ENCODE data around the gene CBFA2T3.
"Not testable (repeated sequence)": the region's sequence is repeated elsewhere in the genome, so short reads cannot be mapped to it uniquely, and the experiment has no call there.

CBFA2T3 gene

DNA sequence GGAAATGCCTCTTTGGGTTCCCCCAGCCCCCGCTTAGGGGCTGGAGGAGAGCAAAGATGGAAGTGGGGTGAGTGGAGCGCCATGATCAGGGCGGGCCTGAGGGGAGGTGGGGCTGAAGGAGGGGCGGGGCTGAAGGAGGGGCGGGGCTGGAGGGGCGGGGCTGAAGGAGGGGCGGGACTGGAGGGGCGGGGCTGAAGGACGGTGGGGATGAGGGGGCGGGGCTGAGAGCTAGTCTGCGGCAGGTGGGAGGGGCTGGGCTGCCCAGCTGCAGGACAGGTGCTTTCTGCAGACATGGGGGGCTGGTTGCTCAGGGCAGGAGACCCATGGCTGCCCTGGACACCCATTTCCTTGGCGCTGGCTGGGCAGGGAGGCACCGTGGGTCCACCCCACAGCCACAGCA is 71.4 kb downstream of the CBFA2T3 start:
- DNase-seq: no peak

- no peak for DNase-seq
These were observed 72.2 kb downstream of the CBFA2T3 start for GRCh38 chr16:88904676-88905365.

- DNase-seq: no peak
These were observed 73.7 kb downstream of the CBFA2T3 start for GRCh38 chr16:88903267-88903666.

DNA sequence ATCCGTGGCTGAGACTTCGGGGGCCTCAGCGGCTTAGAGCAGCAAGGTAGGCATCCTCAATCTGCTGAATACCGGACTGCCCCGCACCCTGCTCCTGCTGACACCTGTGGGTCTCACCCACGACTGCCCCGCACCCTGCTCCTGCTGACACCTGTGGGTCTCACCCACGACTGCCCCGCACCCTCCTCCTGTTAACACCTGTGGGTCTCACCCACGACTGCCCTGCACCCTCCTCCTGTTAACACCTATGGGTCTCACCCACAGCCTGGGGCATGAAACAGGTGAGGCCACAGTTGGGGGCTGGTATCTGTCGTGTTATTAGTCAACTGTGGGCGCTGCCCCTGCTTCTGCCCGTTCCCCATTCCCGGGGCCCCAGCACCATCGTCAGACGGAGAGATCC is 74.3 kb downstream of the CBFA2T3 start:
- no peak for DNase-seq

GRCh38 chr16:88901718-88902337 is 75.2 kb downstream of the CBFA2T3 start:
- no peak for DNase-seq

GRCh38 chr16:88900662-88901052 is 76.3 kb downstream of the CBFA2T3 start:
- DNase-seq: no peak

GRCh38 chr16:88899901-88900661 is 76.9 kb downstream of the CBFA2T3 start:
- no peak for DNase-seq

DNA sequence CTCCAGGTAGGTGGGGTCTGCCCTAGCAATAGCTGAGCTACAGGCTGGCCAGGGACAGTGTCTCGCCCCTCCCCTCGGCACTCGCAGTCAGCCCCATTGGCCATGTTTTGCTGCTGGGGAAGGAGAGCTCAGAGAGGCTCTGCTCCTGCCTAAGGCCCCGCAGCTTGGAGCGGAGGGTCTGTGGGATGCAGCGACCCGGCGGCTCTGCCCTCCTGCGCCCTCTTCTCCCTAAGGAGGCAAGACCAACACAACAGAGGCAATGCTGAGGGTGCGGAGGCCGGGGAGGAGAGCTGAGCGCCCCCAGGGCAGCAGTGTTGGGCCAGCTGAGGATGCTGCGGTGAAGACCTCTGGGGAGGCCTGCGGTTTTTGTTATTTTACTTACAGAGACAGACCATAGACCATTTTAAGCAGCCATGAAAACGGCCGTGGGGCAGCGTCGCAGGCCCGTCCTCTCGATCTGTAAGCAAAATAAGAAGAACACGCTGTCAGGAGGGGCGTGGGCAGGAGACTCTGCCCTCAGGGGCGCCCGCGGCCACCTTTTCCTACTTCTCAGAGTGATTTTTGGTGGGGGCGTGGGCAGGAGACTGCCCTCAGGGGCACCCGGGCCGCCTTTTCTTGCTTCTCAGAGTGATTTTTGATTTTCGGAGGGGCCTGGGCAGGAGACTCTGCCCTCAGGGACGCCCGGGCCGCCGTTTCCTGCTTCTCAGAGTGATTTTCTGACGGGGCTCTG is 79.1 kb downstream of the CBFA2T3 start:
- no peak for DNase-seq

GRCh38 chr16:88896238-88897070 is 80.6 kb downstream of the CBFA2T3 start:
- DNase-seq: no peak

- DNase-seq: no peak
These were observed 81.7 kb downstream of the CBFA2T3 start for GRCh38 chr16:88895335-88895734.

- DNase-seq: no peak
These were observed 82.2 kb downstream of the CBFA2T3 start for GRCh38 chr16:88894681-88895300.

DNA sequence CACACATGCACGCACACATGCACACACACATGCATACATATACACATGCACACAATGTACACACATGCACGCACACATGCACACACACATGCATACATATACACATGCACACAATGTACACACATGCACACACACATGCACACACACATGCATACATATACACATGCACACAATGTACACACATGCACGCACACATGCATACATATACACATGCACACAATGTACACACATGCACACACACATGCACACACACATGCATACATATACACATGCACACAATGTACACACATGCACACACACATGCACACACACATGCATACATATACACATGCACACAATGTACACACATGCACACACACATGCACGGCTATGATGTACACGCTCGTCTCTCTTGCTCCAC is 82.7 kb downstream of the CBFA2T3 start:
- DNase-seq: not testable (repeated sequence)

DNA sequence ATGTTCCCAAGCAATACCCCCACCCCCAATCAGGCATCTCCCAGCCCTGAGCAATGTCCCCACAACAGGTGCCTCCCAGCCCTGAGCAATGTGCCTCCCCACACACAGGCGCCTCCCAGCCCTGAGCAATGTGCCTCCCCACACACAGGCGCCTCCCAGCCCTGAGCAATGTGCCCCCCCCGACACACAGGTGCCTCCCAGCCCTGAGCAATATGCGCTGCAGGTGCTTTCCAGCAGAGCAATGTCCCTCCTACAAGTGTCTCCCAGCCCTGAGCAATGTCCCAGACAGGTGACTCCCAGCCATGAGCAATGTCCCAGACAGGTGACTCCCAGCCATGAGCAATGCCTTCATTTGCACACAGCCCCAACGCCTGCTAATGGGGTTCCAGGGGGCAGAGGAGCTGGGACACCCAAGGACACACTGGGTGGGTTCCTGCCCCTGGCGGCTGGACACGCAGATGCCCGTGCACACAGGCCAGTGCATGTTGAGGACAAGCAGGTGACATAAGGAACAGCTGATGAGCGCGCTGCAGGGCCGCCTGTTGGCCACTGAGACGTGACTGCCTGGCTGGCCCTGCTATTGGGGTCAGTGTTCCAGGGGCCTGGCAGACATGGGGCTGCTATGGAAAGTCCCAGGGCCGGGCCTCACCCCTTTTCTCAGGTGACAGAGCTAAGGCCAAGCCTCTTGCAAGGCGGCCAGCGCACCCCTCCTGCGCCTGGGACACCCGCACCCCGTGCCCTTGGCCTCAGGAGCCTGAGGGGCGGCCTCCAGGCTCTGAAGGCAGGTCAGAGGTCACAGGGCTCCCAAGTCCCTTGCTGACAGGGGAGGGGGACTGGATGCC is 83.7 kb downstream of the CBFA2T3 start:
- no peak for DNase-seq

DNA sequence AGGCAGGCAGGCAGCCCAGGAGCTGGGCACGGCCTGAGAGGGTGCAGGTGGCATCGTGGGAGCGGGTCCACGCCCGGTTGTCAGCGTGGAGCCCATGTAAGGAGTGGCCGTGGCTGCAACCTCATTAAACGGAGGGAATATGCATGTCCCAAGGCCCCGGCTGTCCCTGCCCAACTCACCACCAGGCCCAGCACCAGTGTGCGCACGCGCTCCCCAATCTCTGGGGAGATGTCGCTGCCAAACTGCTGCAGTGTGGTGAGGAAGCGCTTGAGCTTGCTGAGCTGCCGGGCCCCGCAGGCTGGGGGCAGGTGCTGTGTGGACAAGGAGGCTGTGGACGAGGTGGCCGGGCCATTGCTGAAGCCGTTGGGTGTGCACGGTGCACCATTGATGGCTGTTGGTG is 84.9 kb downstream of the CBFA2T3 start:
- no peak for DNase-seq

DNA sequence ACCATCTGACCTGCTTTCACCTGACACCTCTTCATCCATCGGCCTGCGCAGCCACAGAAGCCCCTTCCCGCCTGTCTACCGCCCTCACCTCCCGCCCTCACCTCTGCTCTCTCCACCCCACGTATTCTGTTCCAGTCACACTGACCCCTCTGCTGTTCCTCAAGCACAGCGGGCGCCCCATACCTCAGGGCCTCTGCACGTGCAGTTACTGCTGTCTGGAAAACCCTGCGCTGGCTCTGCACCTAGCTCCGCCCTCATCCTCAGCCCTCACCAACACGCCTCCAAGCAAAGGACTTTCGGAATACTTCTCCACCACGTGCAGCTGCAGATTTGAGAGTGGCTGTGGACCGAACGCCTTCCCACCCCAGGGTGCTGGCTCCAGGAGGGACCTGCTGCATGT is 85.9 kb downstream of the CBFA2T3 start:
- DNase-seq: no peak

DNA sequence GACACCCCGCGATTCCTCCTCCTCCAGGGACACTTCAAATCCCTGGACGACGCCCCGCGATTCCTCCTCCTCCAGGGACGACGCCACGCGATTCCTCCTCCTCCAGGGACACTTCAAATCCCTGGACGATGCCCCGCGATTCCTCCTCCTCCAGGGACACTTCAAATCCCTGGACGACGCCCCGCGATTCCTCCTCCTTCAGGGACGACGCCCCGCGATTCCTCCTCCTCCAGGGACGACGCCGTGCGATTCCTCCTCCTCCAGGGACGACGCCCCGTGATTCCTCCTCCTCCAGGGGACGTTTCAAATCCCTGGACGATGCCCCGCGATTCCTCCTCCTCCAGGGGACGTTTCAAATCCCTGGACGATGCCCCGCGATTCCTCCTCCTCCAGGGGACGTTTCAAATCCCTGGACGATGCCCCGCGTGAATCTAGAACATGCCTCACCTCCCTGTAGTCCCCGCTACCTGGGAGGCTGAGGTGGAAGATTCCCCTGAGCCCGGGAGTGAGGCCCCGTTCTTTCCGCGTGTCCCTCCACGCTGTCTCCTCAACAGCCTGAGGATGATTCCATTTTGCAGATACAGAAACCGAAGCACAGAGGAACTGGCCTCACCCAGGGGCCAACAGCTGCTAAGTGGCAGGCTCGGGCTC is 87.2 kb downstream of the CBFA2T3 start:
- DNase-seq: not testable (repeated sequence)

DNA sequence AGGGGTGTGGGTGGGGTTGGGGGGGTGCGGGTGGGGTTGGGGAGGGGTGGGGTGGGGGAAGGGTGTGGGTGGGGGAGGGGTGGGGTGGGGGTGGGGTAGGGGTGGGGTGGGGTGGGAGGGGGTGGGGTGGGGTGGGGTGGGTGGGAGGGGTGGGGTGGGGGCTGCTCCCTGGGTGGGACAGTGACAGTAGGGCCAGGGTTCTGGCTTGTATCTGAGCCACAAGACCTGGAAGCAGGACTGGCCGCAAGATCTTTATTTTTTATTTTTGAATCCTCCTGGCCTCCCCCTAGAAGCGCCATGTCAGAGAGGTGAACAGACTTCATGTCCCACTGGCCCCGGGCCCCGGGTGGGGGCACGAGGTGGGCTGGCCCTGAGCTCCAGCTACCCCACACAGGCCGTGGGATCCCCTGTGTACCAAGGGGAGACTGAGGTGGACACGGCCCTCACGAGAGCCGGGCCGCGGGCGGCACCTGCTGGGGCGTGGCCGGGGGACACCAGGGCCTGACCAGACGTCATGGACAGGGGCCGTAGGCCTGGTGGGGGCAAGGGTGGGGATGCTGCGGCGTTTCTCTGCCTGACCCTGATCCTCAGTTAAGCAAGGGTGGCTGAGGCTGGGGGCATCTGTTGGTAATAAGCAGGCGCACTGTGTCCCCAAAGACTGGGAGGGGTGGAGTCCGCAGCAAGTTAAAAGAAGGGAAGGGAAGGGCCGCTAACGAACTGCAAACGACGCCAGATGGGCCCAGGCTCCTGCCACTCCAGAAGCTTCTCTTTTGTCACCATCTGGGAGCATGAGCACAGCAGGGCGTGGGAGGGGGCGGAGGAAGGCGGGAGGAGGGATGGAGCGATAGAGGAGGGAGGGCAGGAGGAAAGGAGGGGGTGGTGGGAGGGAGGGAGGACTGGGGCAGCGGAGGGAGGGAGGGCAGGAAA is 88.3 kb downstream of the CBFA2T3 start:
- no peak for DNase-seq

DNA sequence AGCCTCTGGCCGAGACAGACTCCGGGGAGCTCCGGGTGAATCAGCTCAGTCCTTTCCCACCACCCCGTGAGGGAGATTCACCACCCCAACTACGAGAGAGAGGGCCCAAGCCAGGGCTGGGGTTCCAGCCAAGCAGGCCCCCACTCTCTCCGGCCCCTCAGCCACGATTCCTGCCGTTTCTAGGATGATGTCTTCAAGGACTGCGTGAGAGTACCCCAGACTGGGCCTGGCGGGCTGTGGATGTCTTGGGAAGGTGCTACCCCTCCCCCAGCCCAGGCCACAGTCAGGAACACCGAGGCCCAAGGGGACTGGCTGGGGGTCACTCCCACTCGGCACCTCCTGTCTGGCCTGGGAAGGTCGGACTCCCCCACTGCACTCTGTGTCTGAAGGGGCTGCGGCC is 89.0 kb downstream of the CBFA2T3 start:
- no peak for DNase-seq

- no peak for DNase-seq
These were observed 90.0 kb downstream of the CBFA2T3 start for GRCh38 chr16:88886845-88887521.

Measured in hippocampal formation (tissue), 2 donors.